Panc1 (cell line): ENCODE results near the gene PGF. TPM values are rescaled to one million over a fixed set of nuclear protein-coding genes. Genes with fewer than 3 reads are reported as not detected.

Experiments used
- ATAC-seq: fragments of 200-7000 bp; cut with Tn5 transposase; 2 replicates; pipeline ENCODE4 v1.9.1; 2020; ENCODE audit warnings: mild to moderate bottlenecking, moderate library complexity
- BruUV-seq: library from RNA; stranded (reverse); fragments of 400-500 nt; replicated peaks from 2 replicates; lab custom pipeline; 2021; lab: Mats Ljungman, UMichigan
- CTCF ChIA-PET: fragments of 300-600 bp; sonication (Branson Sonifier 250); formaldehyde crosslinking; loops from one replicate; lab custom pipeline; 2022; ENCODE audit warnings: antibody characterized with exemption; lab: Charles Lee
- POLR2A ChIA-PET: fragments of 300-600 bp; sonication (Branson Sonifier 250); formaldehyde crosslinking; loops from one replicate; lab custom pipeline; 2022; ENCODE audit warnings: antibody characterized with exemption; lab: Charles Lee
- DNase-seq: peaks from one replicate; pipeline ENCODE4 v3.0.0-alpha.2; 2010; ENCODE audit warnings: low read depth, low spot score
- H3K27ac ChIP-seq: 2 replicates; pipeline ENCODE4 v1.5.1; 2011; ENCODE audit warnings: mild to moderate bottlenecking, low read length, inconsistent platforms
- H3K27me3 ChIP-seq: fragments of 200-500 bp; sonication (Bioruptor generic); 2 replicates; pipeline ENCODE4 v1.6.0; 2014; ENCODE audit warnings: low read length, inconsistent platforms; ENCODE audit not compliant: control insufficient read depth, insufficient read depth
- H3K36me3 ChIP-seq: fragments of 200-500 bp; sonication (Bioruptor generic); 2 replicates; pipeline ENCODE4 v1.5.1; 2014; ENCODE audit warnings: inconsistent platforms, mild to moderate bottlenecking, low read length, moderate library complexity; ENCODE audit not compliant: control insufficient read depth, insufficient read depth
- H3K4me1 ChIP-seq: 2 replicates; pipeline ENCODE4 v1.5.1; 2011; ENCODE audit warnings: inconsistent platforms, mild to moderate bottlenecking, low read length, moderate library complexity; ENCODE audit not compliant: control insufficient read depth, insufficient read depth
- H3K4me3 ChIP-seq, 2 experiments: 2 replicates each; pipeline ENCODE4 v1.5.1; 2011 to 2012; ENCODE audit warnings: low read depth in 2 of 2, low read length in 2 of 2, mild to moderate bottlenecking in 2 of 2, inconsistent platforms in 1 of 2, moderate library complexity in 1 of 2
- H3K9me3 ChIP-seq: fragments of 200-500 bp; sonication (Bioruptor generic); 2 replicates; pipeline ENCODE4 v1.5.1; 2014; ENCODE audit warnings: low read depth, mild to moderate bottlenecking, inconsistent platforms, low read length, moderate library complexity; ENCODE audit not compliant: control insufficient read depth, insufficient read depth
- CTCF ChIP-seq: fragments of 450-650 bp; IDR thresholded peaks from 2 replicates; pipeline ENCODE4 v1.5.1; 2017; ENCODE audit warnings: mild to moderate bottlenecking
- POLR2AphosphoS5 ChIP-seq: IDR thresholded peaks from 2 replicates; pipeline ENCODE4 v1.6.1; 2012; ENCODE audit warnings: mild to moderate bottlenecking, low read depth, low read length, moderate library complexity
- REST ChIP-seq, 2 experiments: IDR thresholded peaks; 2 replicates each; pipeline ENCODE4 v1.6.1; 2011 to 2012; ENCODE audit warnings: low read depth in 2 of 2, control low read depth in 1 of 2, low read length in 1 of 2, mild to moderate bottlenecking in 1 of 2, moderate library complexity in 1 of 2; ENCODE audit not compliant: insufficient read depth in 1 of 2
- SIN3A ChIP-seq: IDR thresholded peaks from 2 replicates; pipeline ENCODE4 v1.6.1; 2012; ENCODE audit warnings: low read depth, mild to moderate bottlenecking, low read length, moderate library complexity, borderline replicate concordance; ENCODE audit not compliant: insufficient read depth
- TCF7L2 ChIP-seq: IDR thresholded peaks from 2 replicates; pipeline ENCODE4 v1.6.1; 2011; ENCODE audit warnings: mild to moderate bottlenecking, low read depth, low read length, inconsistent platforms
- in situ Hi-C: cut with HindIII; loops from 2 replicates; pipeline ENCODE4 v1.10.0; 2016; ENCODE audit warnings: low sequenced_read_pairs, low pct_unique_long_range_greater_than_20kb
- intact Hi-C: fragments of 100-400 bp; cut with micrococcal nuclease; formaldehyde crosslinking; loops from one replicate; pipeline ENCODE4 v1.10.0; 2022; ENCODE audit not compliant: unreplicated experiment
- total RNA-seq: library from RNA; stranded (reverse); gene quantifications from one replicate; pipeline ENCODE4 v1.2.1, GENCODE V29; 2021; ENCODE audit not compliant: unreplicated experiment

Gene PGF
- total RNA-seq, 1 experiment from 2014 or later: 7.3 TPM

GRCh38 chr14:74945261-74945851 is 10.0 kb downstream of the PGF start:
- BruUV-seq: no TSS peak
- H3K4me3 ChIP-seq: no peak overlapping the region

DNA sequence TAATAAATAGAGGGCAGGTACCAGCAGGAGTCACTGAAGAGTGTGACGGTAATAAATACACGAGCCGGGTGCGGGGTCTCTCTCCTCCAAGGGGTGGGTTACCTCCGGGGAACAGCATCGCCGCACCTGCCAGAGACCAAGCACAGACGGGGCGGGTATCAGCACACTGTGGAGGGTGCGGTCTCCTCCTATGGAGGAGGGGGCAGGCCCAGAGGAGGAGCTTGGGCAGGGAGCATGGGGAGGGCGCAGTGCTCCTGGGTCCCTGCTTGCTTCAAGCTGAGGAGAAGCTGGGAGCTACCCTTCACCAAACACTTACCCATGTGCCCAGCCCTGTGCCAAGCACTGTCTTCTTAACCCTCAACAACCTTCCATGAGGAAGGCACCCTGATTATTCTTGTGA is 12.8 kb downstream of the PGF start:
- CTCF ChIA-PET: no interaction called here
- ATAC-seq: no peak

More at GRCh38 chr14:74945261-74945851, 10.0 kb downstream of the PGF start:
- no peaks in the 10 kb centered on the region; the same call in 1 of the 2 replicates for H3K36me3 ChIP-seq
- CTCF ChIA-PET: interaction anchor here (0.6 to 1.3 kb wide), 6 partner anchors 9 to 441 kb away, joined by 3 to 8 read pairs (median 3); partner anchors contain the start of gene PGF
- intact Hi-C loops (loop anchor here (10.0 kb wide), 2 partner anchors 59 to 139 kb away; partner anchors contain the start of gene EIF2B2), in situ Hi-C loops (no loop called here)
- no peaks in the 10 kb centered on the region for H3K9me3 ChIP-seq
- DNase-seq (no peak), ATAC-seq (peak; percentile 46)
- 0 out of 2 replicates have a peak, but pooled peaks cover 2% of the 10 kb centered on the region for H3K4me1 ChIP-seq
- H3K27ac ChIP-seq: no peak overlapping the region
- H3K27me3 ChIP-seq: no peaks in the 10 kb centered on the region
- POLR2A ChIA-PET: no interaction called here
- TF ChIP-seq POLR2AphosphoS5: no peak
- peak; percentile 82 for TF ChIP-seq CTCF

More for the DNA sequence above, 12.8 kb downstream of the PGF start:
- no peak for DNase-seq
- no peaks in the 10 kb centered on the region for H3K27me3 ChIP-seq
- POLR2A ChIA-PET: no interaction called here
- H3K4me1 ChIP-seq: no peaks in the 10 kb centered on the region; the same call in 1 of the 2 replicates
- in situ Hi-C loops (no loop called here), intact Hi-C loops (loop anchor here (10.0 kb wide), 2 partner anchors 62 to 142 kb away; partner anchors contain the start of gene EIF2B2)
- no peaks in the 10 kb centered on the region; the same call in 1 of the 2 replicates for H3K36me3 ChIP-seq
- no peak for TF ChIP-seq TCF7L2
- TF ChIP-seq POLR2AphosphoS5: no peak
- TF ChIP-seq CTCF: no peak
- no peak for TF ChIP-seq REST (IDR thresholded peaks at IDR 0.05; ENCODE audit: insufficient read depth in 1 of 2, low read depth in 2 of 2, low read length in 1 of 2)
- no peak for TF ChIP-seq SIN3A
- H3K27ac ChIP-seq: no peak overlapping the region
- H3K9me3 ChIP-seq: no peaks in the 10 kb centered on the region
- BruUV-seq: no TSS peak
- H3K4me3 ChIP-seq: no peak overlapping the region
